Liver (tissue), 2 donors: ENCODE measurements around the gene GART.

Source experiments
- TF ChIP-seq, protein P1 (sequence below): IDR thresholded peaks from 2 replicates; pipeline ENCODE4 v1.6.1; 2016; ENCODE audit warnings: antibody characterized with exemption, mild to moderate bottlenecking
- TF ChIP-seq, protein P2 (sequence below): fragments of 150-350 bp; IDR thresholded peaks from 2 replicates; pipeline ENCODE4 v1.5.1; 2017; ENCODE audit warnings: improper control_type of control experiment, low read depth, low read length; ENCODE audit not compliant: missing input control
- donor health status: healthy.

DNA sequence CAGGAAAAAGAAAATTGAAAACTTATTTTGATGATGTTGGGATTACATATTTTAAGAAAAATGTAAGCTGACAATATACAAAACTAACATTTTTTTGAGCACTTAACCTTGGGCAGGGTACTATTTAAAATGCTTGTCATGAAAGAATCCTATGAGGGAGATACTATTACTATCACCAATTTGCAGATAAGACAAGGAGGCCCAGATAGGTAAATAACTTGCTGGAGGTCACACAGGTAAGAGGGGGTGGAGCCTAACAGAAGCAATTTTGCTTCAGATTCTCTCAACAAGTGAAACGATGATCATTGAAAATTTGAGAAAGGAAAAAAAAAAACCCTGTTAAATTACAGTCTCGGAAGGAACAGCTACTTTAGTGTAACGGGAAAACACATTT is 1.2 kb downstream of the GART start:
- TF ChIP-seq, protein P1, sequence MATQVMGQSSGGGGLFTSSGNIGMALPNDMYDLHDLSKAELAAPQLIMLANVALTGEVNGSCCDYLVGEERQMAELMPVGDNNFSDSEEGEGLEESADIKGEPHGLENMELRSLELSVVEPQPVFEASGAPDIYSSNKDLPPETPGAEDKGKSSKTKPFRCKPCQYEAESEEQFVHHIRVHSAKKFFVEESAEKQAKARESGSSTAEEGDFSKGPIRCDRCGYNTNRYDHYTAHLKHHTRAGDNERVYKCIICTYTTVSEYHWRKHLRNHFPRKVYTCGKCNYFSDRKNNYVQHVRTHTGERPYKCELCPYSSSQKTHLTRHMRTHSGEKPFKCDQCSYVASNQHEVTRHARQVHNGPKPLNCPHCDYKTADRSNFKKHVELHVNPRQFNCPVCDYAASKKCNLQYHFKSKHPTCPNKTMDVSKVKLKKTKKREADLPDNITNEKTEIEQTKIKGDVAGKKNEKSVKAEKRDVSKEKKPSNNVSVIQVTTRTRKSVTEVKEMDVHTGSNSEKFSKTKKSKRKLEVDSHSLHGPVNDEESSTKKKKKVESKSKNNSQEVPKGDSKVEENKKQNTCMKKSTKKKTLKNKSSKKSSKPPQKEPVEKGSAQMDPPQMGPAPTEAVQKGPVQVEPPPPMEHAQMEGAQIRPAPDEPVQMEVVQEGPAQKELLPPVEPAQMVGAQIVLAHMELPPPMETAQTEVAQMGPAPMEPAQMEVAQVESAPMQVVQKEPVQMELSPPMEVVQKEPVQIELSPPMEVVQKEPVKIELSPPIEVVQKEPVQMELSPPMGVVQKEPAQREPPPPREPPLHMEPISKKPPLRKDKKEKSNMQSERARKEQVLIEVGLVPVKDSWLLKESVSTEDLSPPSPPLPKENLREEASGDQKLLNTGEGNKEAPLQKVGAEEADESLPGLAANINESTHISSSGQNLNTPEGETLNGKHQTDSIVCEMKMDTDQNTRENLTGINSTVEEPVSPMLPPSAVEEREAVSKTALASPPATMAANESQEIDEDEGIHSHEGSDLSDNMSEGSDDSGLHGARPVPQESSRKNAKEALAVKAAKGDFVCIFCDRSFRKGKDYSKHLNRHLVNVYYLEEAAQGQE = no peak
- TF ChIP-seq, protein P2, sequence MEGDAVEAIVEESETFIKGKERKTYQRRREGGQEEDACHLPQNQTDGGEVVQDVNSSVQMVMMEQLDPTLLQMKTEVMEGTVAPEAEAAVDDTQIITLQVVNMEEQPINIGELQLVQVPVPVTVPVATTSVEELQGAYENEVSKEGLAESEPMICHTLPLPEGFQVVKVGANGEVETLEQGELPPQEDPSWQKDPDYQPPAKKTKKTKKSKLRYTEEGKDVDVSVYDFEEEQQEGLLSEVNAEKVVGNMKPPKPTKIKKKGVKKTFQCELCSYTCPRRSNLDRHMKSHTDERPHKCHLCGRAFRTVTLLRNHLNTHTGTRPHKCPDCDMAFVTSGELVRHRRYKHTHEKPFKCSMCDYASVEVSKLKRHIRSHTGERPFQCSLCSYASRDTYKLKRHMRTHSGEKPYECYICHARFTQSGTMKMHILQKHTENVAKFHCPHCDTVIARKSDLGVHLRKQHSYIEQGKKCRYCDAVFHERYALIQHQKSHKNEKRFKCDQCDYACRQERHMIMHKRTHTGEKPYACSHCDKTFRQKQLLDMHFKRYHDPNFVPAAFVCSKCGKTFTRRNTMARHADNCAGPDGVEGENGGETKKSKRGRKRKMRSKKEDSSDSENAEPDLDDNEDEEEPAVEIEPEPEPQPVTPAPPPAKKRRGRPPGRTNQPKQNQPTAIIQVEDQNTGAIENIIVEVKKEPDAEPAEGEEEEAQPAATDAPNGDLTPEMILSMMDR = no peak
